Measurements from ENCODE around the gene PRICKLE1. TPM values are rescaled to one million over a fixed set of nuclear protein-coding genes. Genes with fewer than 3 reads are reported as not detected.

Gene PRICKLE1
- total and polyA plus RNA-seq, 2 of the 4 experiments (the other 2 are of a cell fraction): 21.3 to 21.7 TPM

- no peak overlapping the region for H3K14ac ChIP-seq (replicated peaks; ENCODE audit: low read depth, low read length)
- BruUV-seq (replicated peaks): no TSS peak
- H3K18ac ChIP-seq (ENCODE audit: low read depth, low read length): no peak overlapping the region
- H3K4me3 ChIP-seq (ENCODE audit: insufficient read depth, low read depth, low read length): no peak overlapping the region
- no peak overlapping the region for H2BK20ac ChIP-seq (ENCODE audit: low read depth, low read length)
- no peak overlapping the region for H3K4ac ChIP-seq (ENCODE audit: low read depth, low read length)
- no peak overlapping the region for H3K56ac ChIP-seq (ENCODE audit: extremely low read depth, insufficient read depth, low read length)
- no peak overlapping the region for H3K4me2 ChIP-seq (ENCODE audit: low read depth, low read length)
- intact Hi-C loops (cut with micrococcal nuclease) (no loop called here), in situ Hi-C loops (cut with MboI; ENCODE audit: low sequenced_read_pairs) (no loop called here), dilution Hi-C loops (cut with HindIII; ENCODE audit: low sequenced_read_pairs, unreplicated experiment) (no loop called here)
- no peak overlapping the region for H3K27ac ChIP-seq (ENCODE audit: insufficient read depth, low read length)
- H3K9ac ChIP-seq (ENCODE audit: low read depth, low read length): no peak overlapping the region
- H3K9me1 ChIP-seq (ENCODE audit: insufficient read depth, low read length): no peaks in the 10 kb centered on the region
- no peaks in the 10 kb centered on the region for H4K20me1 ChIP-seq (ENCODE audit: insufficient read depth, low read length)
- H3K23ac ChIP-seq (ENCODE audit: low read depth, low read length): no peak overlapping the region
- no peak overlapping the region for H4K8ac ChIP-seq (ENCODE audit: low read depth in 2 of 2, low read length in 2 of 2)
- H2BK15ac ChIP-seq (ENCODE audit: low read depth, low read length): no peak overlapping the region
- CTCF ChIA-PET: no interaction called here
- no peak overlapping the region for H2AK5ac ChIP-seq (ENCODE audit: low read depth, low read length)
- ATAC-seq (ENCODE audit: low read depth): no peak
- no peak overlapping the region for H2BK5ac ChIP-seq (ENCODE audit: low read depth, low read length, poor library complexity, severe bottlenecking)
- no peak for TF ChIP-seq ELK1 (IDR thresholded peaks at IDR 0.05; ENCODE audit: borderline replicate concordance, low read depth, low read length)
- TF ChIP-seq RAD21 (IDR thresholded peaks at IDR 0.05; ENCODE audit: low read length): no peak
- TF ChIP-seq RCOR1 (IDR thresholded peaks at IDR 0.05; ENCODE audit: insufficient replicate concordance, low read length): no peak
- TF ChIP-seq SMC3 (IDR thresholded peaks at IDR 0.05; ENCODE audit: low read depth, low read length): no peak
- no peak for TF ChIP-seq CHD1 (IDR thresholded peaks at IDR 0.05; ENCODE audit: low read depth, low read length)
- no peak for TF ChIP-seq RFX5 (IDR thresholded peaks at IDR 0.05; ENCODE audit: low read depth, low read length)
- TF ChIP-seq MXI1 (IDR thresholded peaks at IDR 0.05; ENCODE audit: borderline replicate concordance, low read depth, low read length): no peak
- TF ChIP-seq MAZ (IDR thresholded peaks at IDR 0.05; ENCODE audit: borderline replicate concordance, low read depth, low read length): no peak
- no peak for TF ChIP-seq POLR2A (IDR thresholded peaks at IDR 0.05; ENCODE audit: low read depth, low read length)
- TF ChIP-seq NFE2L2 (IDR thresholded peaks at IDR 0.05; ENCODE audit: low read depth, low read length): no peak
- no peak for TF ChIP-seq FOS (IDR thresholded peaks at IDR 0.05; ENCODE audit: low read depth, low read length)
- TF ChIP-seq CTCF (conservative IDR thresholded peaks at IDR 0.05; ENCODE audit: low read depth, low read length): no peak
- no peak for TF ChIP-seq CEBPB (IDR thresholded peaks at IDR 0.05; ENCODE audit: low read depth, low read length)
- TF ChIP-seq BHLHE40 (IDR thresholded peaks at IDR 0.05; ENCODE audit: low read depth, low read length): no peak
- no peak for TF ChIP-seq USF2 (IDR thresholded peaks at IDR 0.05; ENCODE audit: low read depth, low read length)
- no peak for TF ChIP-seq MAFK (IDR thresholded peaks at IDR 0.05; ENCODE audit: low read depth, low read length)
- H3K9me3 ChIP-seq (ENCODE audit: control insufficient read depth, insufficient read depth, low read length): no peaks in the 10 kb centered on the region
- DNase-seq: no peak
- H4K5ac ChIP-seq (ENCODE audit: low read depth, low read length): no peak overlapping the region
- H2BK120ac ChIP-seq (ENCODE audit: low read depth, low read length): no peak overlapping the region
- no peak overlapping the region for H4K91ac ChIP-seq (ENCODE audit: insufficient read depth, low read depth, low read length)
- WGBS, 2 experiments (ENCODE audit: extremely low coverage in 2 of 2, insufficient read length in 1 of 2): no CpG with 5 or more reads among the region's 2 CpGs
- H3K27me3 ChIP-seq (ENCODE audit: control insufficient read depth, insufficient read depth, low read length): no peaks in the 10 kb centered on the region
- H3K4me1 ChIP-seq (ENCODE audit: control insufficient read depth, insufficient read depth, low read length): no peaks in the 10 kb centered on the region
- POLR2A ChIA-PET (ENCODE audit: unreplicated experiment): no interaction called here
- H3K36me3 ChIP-seq (ENCODE audit: control insufficient read depth, insufficient read depth, low read length): peaks cover 4% of the 10 kb centered on the region; the same call in 1 of the 2 replicates
- no peak overlapping the region for H2AK9ac ChIP-seq (replicated peaks; ENCODE audit: low read depth, low read length, poor library complexity)
- no peak overlapping the region for H2AFZ ChIP-seq (replicated peaks; ENCODE audit: low read length, poor library complexity)
- H3K79me1 ChIP-seq (ENCODE audit: low read depth in 1 of 2, low read length in 2 of 2): peaks cover 0 to 6% of the 10 kb centered on the region in 2 experiments; a peak in 2 of 4 replicates
These were observed 42.8 kb downstream of the PRICKLE1 start for GRCh38 chr12:42546709-42547108.
